HG02642 (cell line): Measurements from ENCODE around the gene NUB1.

ENCODE experiments used
- ATAC-seq: cut with Tn5 transposase; IDR thresholded peaks from one replicate; pipeline ENCODE4 v1.9.1; 2021; ENCODE audit warnings: mild to moderate bottlenecking; ENCODE audit not compliant: unreplicated experiment, poor library complexity

NUB1 gene

DNA sequence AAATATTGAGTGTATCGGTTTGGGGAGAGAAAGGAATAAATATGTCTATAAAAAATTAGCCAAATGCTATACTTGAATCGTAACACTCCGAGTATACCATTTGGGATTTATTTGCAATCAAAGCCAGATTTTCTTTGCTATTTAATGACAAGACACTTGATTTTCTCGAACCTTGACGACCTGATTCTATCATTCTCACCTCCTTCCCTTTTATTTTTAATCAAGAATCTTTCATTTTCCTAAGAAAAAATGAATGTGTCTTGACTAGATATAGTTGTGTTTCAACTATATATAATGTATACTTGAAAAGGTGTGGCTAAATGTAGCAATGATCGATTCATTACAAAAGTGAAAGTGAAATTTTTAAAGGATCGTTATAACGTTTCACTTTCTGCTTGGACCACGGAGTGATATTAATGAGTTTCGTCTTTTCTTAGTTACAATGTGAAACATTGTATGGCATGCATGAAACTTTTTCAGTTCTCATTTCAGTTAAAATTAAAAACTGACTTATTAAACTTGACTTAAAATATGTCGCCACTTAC is 562 bp downstream of the NUB1 start:
- ATAC-seq: peak; percentile 42

DNA sequence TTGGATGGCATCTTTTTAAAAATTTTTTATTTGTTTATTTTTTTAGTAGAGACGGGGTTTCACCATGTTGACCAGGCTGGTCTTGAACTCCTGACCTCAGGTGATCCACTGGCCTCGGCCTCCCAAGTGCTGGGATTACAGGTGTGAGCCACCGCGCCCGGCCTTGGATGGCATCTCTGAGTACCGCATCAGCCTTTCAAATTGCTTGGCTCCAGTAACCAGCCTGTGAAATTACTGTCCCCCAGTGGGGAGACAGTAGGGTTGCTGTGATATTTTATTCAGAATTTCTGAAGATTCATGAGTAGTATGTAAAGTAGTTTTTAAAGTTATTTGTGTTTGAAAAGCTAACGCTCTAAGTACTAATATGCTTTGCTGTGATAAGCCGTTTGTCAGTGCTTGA is 1.2 kb downstream of the NUB1 start:
- ATAC-seq: no peak

DNA sequence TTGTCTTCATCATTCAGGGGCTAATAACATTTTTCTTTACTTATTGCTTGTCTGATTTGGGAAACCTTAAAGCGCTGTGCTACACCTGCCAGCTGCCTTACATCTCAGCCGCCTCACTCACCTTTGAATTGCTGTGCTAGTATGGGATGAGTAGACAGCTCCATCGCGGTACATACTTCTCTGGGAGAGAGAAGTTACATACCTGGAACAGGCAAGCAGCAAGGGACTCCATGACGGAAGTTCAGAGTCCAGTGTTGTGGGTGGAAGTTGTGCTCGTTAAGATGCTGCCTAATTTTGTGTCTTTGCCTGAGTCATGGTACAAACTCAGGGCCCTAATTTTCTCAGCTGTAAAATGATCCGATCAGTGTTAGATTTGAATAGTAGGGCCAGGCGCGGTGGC is 1.9 kb downstream of the NUB1 start:
- ATAC-seq: no peak

DNA sequence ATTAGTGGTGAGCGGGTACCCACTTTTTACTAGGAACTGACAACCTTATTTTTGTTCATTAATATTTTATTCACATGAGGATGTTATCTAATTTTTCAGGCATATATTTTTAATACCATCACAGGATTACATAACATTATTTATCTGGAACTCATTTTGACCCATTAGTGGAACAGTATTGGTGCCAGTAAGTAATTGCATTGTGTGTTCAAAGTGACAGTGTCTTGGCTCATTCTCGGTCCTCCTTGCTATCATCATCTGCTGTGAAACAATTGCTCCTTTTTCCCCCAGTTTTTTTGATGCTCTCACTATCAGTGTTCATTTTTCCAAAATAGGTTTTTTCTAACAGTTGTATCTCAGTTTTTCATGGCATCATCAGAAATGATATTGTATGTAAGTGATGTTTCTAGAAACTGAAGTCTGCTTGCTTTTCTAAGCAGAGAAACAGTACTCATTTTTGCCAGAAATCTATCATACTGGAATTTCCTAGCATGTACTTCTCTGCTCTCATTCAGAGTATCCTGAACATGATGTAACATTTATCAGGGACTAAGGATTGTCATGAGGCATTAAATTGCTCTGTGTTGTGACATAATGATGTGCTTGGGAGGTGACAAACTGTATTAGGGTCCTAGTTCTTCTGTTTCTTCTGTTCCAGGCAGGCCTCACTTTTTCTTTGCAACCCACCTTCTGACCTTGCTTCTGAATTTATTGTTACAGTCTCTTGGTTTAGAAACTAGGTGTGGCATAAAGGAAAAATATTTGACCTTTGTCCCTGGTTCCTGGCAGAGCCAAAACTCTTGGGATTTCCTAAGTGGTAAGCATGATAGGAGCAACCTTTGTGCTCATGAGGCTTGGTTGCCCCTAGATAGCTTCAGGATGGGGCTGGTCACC is 4.2 kb downstream of the NUB1 start:
- no peak for ATAC-seq

DNA sequence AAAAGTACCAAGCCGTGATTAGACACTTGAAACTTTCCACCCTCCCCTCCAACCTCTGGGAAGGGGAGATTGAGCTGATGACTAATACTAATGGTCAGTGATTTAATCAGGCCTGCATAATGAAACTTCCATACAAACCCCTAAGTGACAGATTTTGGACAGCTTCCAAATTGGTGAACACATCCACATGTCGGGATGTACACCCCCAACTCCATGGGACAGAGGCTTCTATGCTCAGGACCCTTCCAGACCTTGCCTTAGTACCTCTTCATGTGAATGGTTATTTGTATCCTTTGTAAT is 4.8 kb downstream of the NUB1 start:
- ATAC-seq: no peak

DNA sequence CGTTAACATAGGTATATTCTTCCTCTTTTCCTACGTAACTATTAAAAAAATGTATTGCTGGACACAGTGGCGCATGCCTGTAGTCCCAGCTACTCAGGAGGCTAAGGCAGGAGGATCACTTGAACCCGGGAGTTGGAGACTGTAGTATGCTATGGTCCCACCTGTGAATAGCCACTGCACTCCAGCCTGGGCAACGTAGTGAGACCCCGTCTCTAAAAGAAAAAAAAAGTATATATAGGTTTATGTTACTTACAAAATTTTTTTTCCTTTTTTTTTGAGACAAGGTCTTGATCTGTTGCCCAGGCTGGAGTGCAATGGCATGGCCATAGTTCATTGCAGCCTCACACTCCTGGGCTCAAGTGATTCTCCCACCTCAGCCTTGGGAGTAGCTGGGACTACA is 5.6 kb downstream of the NUB1 start:
- no peak for ATAC-seq

DNA sequence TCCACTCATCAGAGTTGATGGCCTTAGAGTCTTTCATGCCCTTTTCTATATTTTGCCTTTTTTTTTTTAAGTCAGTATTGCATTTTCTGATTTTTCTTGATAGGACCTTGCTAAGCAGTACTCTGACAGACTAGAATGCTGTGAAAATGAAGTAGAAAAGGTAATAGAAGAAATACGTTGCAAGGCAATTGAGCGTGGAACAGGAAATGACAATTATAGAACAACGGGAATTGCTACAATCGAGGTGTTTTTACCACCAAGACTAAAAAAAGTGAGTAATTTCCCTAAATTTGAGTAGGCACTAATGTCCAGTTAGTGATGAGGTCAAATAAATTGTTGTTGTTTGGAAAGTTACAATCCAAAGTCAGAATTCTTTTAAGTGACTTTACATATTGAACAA is 7.4 kb downstream of the NUB1 start:
- ATAC-seq: no peak

DNA sequence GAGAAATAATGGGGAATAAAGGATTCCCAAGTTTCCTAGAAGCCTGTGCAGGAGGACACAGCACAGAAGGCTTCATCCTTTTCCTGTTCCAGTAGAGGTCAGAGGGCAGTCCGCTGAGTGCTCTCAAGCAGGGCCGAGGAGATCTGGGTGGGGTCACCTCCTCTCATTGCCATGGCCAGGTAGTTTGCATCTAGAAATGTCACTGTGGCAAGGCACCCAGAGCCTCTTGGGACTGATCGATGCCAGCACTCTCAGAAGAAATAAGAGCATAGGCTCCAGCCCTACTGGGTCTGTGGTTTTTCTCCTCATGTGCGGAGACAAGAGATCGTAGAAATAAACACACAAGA is 7.9 kb downstream of the NUB1 start:
- ATAC-seq: peak; percentile 48

DNA sequence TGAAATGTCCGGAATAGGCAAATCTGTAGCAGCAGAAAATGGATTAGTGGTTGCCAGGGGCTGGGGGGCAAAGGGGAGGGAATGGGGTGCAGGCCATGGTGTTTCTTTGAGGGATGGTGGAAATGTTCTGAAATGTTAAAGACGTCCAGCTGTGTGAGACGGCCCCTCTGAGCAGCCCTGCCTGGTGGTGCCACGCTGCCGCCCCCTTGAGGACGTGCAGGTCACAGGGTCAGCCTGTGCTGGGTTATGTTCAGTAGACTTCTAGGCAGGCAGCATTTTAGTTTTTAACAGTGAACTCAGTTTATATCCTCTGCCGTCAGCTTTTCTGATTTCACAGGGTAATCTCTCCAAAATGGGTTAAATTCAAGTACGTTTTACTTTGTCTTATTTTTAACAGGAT is 9.4 kb downstream of the NUB1 start:
- no peak for ATAC-seq

DNA sequence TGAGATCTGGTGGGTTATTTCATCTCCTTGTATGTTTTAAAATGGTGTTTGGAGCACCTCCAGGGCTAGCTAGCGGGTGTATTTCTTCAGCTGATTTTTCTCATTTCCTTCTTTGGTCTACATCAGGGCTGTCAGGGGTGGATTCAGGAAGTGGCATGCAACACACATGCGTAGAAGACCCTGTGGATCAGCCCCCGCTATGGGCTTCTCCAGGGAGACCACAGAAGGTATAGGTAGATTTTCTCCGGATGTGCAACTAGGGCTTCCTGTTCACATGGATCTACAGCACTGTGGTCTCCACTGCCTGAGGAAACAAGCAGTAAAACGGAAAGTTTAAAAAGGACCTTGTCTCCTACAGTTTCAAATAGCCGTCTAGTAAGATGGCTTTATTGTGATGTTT is 10.4 kb downstream of the NUB1 start:
- ATAC-seq: peak; percentile 39

DNA sequence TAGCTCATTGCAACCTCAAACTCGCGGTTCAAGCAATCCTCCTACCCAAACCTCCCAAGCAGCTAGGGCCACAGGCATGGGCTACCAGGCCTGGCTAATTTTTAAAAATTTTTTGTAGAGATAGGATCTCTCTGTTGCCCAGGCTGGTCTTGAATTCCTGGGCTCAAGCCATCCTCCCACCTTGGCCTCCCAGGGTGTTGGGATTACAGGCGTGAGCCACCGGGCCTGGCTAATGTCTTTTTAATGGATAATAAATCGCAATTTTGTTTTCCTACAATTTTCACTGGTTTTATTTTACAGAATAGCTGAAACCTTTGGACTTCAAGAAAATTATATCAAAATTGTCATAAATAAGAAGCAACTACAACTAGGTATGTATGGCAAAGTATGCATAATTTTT is 10.9 kb downstream of the NUB1 start:
- no peak for ATAC-seq

DNA sequence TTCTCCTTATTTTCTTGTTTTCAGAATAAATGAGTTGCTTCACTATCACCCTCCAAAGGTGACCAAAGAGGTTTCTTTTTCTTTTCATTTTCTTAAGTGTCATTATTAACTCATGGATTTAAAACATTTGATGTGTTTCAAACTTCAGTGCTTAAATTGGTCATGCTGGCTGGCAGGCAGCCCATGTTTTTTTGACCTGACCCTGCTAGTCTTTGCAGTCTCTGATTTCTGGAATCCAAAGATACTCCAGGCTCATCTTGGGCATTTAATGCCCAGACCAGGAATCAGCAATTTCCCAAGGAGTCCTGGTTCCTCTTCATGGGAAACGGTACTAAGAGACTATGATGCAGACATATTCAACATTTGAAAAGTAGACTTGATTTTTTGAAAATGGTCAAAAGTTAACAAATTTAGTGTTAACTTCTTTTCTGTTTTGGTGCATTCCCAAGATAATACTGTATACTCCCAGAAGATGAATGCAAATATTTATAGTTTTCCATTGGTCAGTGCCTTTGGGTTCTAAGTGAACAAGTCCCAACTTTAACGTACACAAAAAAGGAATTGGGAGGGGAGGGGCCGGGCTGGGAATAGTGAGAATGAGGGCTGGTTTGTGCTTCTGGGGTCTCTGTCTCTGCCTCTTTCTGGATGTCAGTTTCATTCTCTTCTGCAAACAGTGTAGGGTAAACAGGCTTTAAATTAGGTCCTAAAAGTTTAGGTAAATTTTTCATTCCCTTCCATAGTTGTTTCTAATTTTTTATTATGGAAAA is 19.8 kb downstream of the NUB1 start:
- ATAC-seq: no peak

DNA sequence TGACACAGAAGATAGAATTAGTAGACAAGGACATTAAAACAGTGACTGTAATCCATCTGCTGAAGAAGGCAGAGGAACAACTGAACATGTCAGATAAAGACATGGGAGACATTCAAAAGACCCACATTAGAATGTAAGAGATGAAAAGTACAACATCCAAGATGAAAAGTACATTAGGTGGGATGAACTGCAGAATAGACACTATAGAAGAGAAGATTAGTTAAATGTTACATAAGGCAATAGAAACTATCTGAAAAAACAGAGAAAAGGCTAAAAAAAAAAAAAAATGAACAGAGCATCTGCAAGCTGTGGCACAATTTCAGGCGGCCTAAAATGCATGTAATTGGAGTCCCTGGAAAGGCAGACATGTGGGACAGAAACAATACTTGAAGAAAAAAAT is 21.6 kb downstream of the NUB1 start:
- ATAC-seq: no peak

DNA sequence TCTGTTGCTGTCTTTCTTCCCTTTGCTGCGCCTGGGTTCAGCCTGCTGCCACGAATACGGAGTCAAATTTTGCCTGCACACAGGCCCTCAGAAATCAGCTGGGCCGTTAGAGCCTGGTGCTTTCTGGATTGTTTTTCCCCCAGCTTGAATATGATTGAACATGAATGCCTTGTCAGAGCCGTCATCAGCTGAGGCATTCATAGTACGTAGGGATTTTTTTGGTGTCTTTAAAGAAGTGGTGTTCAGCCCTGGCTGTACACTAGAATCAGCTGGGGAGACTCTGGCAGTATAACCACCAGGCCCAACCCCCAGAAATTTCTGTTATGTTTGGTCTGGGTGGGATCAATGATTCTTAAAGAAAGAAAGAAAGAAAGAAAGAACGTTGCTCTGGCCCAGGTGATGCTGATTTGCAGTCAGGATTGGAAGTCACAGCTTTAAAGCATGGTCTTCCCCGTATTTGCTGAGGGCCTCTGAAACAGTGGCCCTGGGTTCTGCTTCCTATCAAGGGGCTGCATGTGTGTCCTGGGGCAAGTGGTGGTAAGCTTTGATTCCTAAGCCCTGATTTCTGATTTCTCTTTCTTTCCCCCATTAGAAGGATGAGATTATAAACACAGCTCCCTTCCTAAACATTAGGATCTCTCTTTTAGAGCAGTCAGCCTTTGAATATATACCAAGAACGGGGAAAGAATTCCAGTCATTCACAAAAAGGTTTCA is 24.7 kb downstream of the NUB1 start:
- no peak for ATAC-seq

DNA sequence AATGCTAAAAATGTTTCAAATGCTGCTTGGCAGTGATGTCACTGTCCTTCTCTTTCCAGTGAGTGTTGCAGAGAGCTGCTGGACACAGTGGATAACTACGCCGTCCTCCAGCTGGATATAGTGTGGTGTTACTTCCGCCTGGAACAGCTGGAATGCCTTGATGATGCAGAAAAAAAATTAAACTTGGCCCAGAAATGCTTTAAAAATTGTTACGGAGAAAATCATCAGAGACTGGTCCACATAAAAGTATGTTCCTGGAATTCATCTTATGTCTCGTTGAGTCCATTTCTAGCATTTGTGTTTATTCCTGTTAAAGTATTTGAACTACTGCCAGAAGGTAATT is 25.2 kb downstream of the NUB1 start:
- ATAC-seq: no peak

DNA sequence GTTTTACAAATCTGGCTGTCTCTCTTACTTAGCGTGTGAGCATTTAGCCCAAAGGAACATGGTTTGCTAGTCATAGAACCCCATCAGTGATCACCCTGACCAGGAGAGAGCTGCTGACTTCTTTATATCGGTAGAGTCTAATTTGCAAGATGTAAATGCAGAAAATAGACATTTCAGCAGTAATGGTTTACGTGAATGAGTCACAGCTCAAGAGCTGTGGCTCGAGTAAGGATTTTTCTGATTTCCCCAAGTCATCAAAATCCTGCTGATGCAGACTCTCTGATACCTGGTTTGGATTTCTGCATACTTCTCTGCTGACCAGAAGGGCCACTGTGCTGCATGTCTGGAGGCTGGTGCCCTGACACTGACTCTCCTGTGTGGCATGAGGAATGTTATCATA is 25.7 kb downstream of the NUB1 start:
- ATAC-seq: no peak

DNA sequence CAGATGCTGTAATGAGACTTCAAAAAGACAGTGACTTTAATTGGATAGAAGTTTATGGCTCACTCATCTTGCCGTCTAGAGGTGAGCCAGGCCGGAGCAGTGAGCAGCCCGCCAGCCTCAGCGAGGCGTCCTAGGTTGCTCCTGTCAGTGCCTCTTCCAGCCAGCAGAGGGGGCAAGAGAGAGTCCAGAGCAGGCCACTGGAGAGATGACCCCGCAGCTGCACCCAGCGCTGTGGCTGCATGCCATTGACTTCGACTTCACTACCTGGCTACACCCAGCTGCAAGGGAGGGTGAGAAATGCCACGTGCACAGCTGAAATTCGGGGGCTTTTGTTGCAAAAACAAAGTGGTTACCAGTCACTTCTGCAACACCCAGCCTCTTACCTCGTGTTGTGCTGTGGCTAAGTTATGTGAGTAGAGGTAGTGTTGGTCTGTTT is 26.5 kb downstream of the NUB1 start:
- ATAC-seq: peak; percentile 97

DNA sequence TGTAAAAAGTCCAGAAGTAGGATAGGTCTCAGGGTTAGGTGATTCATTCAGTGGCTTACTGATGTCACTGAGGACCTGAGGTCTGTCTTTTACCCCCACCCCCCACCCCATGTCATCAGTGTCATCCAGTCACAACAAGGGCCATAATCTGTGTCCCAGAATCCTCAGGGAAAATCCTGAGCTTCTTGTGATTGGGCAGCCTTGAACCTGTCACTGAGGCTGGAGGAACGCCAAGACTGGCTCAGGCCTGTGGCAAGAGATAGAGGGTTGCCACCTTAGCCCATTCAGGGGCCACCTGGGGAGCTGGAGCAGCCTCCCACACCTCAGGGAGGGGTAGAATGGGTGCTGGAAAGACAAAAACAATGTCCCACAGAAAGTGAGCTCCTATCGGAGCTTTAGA is 29.7 kb downstream of the NUB1 start:
- ATAC-seq: no peak

DNA sequence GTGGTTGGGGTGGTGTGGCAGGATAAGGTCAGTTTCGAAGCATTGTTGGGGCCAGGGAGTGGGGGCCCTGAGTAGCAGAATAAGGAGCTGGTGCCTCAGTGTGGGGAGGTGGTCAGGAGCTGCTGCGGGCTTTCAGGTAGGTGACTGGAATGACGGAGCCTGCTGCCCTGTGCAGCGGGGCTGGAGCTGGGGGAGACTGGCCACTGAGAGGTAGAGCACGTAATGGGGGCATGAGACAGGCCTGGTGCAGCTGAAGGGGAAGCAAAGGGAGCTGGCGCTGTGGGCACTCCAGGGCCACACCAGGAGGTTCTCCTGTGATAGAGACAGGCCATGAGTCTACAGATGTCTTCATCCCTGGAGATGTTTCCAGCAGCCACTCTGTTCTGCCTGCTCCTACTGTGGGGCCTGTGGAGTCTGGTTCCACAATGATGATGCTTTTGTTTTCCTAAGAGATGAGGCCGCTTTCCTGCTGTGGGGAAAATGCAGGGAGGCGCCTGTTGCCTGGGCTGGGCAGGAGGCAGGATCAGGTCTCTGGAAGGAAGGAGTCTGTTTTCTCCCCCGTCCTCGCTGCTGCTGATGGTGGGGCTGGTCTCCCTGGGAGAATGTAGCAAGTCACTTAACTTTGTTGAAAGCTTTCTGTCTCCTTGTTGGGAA is 31.1 kb downstream of the NUB1 start:
- ATAC-seq: no peak

DNA sequence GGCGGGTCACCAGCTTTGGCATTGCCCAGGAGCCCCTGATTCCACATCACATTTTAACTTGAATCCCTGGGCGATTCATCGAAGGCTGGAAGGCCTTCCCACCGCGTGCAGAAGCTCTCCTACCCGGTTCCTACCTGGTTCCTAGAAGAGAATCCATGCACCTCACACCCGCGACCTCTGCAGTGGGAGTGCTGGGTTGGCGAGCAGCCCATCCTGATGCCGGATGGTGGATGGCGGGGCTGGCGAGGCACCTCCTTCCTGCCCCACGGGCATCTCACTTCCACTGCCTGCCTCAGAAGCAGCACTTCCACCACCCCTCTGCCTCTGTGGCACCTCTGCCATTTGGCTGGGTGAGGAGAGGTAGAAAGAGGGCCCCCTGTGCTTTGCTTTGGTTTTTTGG is 32.0 kb downstream of the NUB1 start:
- ATAC-seq: no peak

DNA sequence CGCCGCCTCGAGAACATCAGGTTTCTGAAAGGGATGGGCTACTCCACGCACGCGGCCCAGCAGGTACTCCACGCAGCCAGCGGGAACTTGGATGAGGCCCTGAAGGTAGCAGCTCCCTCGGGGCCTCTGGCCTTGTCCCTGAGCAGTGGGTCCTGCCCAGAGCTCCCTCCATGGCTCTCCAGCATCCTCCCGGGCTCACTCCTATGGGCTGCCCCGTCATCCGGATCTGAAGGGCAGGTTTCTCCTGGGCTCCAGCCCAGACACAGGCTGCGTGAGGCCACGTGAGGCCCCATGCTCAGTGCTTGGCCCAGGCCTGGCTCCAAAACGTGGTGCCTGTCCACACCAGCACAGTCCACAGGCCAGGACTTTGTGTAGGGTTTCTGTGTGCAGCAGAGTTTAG is 32.5 kb downstream of the NUB1 start:
- no peak for ATAC-seq
